GM19324 (cell line): ENCODE measurements around the gene ALKBH5.
A peak's percentile ranks its signal among the peaks of the same experiment; 100 is the strongest.

Source experiments
- ATAC-seq: cut with Tn5 transposase; IDR thresholded peaks from one replicate; pipeline ENCODE4 v1.9.1; 2021; ENCODE audit warnings: mild to moderate bottlenecking, moderate library complexity; ENCODE audit not compliant: unreplicated experiment, low FRiP score

Gene ALKBH5

DNA sequence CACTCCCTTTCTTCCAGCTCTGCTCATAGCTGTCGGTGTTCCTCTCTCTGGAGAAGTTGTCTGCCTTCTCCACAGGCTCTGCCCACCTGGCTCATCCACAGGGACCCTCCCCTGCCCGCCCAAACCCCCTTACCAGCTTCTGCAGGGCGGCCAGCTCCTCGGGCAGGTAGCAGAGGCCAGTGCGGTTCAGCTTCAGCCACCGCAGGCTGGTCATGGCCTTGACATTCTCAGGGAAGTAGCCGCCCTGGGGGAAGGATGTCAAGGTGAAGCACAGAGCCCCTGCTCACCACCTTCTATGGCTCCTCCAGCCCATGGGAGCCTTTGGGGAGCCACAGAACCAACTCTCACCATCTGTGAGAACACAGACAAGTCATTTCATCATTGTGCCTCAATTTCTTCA, 73.1 kb downstream of the ALKBH5 start:
- ATAC-seq, result no peak

DNA sequence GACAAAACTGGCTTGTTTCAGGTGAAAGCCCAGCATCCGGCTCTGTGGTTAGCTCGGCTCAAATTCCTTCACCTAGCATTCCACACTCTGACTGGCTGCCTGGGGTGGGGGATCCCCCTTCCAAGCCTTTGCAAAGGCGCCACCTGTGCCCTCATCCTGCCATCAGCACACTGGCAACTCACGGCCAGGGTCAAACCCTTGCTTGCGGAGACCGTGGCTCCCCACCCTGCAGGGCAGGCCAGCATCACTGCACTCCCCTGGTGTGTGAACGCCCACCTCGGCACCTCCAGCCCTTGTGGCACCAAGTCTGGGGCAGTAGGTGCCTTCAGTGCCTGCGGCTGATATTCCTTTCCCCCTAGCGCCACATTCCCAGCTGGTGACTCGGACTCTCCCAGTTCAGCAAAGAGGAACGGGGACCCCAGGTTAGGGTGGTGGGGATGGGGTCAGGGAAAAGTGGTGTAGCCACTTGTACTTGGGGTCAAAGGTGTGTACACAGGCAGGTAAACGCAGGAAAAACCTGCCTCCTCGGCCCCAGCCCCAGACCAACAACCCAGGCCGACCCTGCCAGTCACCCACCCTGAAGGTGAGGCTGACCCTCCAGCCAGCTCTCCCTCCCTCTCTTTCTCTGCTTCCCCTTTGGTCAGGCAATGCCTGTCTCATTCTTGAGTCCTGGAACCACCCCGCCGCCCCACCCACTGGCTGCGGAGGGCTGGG, 73.8 kb downstream of the ALKBH5 start:
- ATAC-seq, result no peak

DNA sequence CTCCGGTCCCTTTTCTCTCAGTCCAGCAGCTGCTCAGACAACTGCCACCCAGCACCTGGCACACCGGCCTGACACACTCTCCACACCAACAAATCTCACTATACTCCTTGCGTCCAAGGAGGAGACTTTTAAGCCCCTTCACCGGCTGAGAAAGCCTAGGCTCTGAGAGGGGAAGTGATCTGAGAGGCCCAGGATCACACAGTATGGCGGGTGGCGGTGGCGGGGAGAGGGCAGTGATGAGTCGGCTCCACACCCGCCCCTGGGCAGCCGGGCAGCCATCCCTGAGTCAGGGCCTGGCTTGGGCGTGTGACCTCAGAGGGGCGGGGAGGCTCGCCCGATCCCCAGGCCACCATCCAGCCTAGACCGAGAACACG, 74.3 kb downstream of the ALKBH5 start:
- peak; percentile 14 for ATAC-seq

DNA sequence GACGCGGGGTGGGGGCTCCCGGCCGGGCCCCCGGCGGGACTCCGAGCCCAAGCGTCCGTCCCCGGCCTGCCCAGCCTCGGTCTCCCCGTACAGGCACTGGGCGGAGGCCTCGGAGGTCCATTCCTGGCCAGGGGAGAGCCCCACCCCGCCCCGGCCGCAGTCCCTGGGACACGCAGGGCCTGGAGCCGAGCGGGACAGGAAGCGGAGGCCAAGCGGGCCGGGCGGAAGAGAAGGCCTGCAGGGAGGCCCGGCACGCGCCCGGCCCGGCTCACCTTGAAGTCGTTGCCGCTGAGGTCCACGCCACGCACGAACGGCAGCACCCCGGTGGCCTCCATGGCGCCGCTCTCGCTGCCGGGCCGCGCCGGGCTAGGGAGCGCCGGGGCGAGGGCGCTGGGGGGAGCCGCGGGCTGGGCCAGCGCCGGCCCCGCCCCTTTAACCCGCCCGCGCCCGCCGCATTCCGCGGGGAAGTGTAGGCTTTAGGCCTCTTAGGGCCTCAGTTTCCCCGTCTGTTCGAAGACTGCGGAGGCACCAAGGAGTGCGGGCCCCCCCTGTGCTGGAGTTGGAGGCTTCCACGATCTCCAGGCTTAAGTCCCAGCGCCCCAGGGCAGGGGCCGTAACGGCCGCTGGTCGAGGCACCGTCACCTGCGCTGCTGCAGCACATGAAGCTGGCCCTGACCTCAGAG, 74.9 kb downstream of the ALKBH5 start, which contains the start of gene FLII:
TSS of gene FLII (minus strand) at position 383 of the 683 bp plus-strand sequence. CDS start at position 335, 48 bp downstream.
- ATAC-seq, result peak; percentile 34
